ENCODE data around the gene DNAJC1. TPM values are rescaled to one million over a fixed set of nuclear protein-coding genes. Genes with fewer than 3 reads are reported as not detected.

DNAJC1 gene
- total RNA-seq, 1 experiment from 2014 or later = 35.0 TPM

DNA sequence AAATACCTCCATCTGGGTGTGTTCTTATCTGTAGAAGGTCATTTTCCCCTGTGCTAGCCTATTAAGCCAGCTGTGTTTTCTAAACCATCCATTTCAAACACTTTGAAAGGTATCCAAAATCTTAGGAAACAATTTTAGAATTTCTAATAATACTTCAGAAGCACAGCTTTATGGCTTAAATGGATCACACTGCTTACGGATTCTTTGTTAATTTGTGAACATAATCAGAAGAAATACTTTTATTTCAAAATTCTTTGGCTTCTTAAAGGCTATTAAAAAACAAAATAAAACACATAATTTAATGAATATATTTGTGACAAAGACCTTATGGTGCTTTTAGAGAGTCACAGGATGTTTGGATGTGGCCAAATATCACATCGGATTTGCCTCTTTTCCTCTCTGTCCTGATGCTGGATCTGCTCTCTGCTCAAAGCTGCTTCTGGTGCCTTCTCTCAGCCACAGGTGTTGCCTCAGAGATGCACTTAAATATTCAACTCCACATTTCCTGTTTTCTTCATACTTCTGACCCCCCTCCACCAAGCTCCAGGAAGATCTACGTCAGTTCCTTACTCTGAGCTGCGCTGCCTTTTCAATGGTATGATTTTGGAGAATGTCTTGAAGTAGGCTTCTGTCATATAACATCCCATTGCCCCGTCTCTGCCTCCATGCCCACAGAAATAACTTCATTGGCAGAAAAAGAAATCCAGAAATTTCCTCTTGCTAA is 238.9 kb downstream of the DNAJC1 start:
- no peak for DNase-seq (ENCODE audit: low read depth)

DNA sequence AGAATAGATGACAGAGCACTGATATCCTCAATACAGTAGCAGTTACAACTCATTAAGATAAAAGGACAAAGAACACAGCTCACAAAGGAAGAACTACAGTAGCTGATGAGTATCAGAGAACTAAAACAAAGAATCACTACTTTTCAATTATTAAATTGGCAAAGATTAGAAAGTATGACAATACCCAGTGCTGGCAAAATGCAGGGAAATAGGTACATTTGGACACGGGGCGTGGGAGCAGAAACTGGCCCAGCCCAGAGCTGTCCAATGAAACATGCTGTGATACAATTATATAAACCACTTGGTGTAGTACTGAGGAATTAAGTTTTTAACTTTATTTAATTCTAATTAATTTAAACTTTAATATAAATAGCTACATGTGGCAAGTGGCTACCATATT is 243.2 kb downstream of the DNAJC1 start:
- no peak for DNase-seq (ENCODE audit: low read depth)

DNA sequence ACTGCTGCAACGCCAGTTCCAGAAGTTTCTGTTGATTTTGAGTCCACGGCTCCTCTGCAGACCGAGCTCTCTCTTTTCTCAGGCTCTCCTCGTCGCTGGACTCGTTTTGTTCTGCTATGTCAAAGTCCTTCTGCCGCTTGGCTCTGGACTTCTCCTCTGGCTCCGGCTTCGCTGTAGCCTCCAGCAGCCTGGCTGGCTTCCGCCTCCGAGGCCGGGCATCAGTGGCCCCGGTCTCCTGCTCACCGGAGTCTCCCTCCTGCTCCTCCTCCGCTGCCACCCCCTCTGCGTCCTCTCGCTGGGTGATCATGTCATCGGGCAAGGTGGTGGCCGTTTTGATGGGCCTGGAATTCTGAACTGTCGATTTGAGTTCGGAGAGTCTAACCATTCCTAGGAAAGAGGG is 244.3 kb downstream of the DNAJC1 start:
- DNase-seq (ENCODE audit: low read depth) = no peak

DNA sequence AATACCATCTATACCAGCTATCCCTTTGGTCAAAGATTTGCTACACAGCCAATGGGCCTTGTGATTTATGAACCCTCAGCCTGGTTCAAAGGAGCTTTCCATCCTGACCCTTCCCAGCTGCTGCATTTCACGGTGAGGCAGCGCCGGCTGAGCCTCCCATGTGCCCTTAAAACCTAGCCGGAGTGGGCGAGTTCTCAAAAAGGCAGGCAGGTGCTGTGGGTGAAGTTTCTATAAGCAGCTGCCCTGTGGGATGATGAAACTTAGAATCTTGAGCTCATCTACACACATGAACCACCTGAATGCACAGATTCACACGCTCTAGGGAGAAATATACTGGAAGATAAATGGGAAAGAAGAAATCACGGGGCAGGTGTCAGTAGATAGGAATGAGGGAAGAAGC is 244.8 kb downstream of the DNAJC1 start:
- DNase-seq (ENCODE audit: low read depth) = no peak

DNA sequence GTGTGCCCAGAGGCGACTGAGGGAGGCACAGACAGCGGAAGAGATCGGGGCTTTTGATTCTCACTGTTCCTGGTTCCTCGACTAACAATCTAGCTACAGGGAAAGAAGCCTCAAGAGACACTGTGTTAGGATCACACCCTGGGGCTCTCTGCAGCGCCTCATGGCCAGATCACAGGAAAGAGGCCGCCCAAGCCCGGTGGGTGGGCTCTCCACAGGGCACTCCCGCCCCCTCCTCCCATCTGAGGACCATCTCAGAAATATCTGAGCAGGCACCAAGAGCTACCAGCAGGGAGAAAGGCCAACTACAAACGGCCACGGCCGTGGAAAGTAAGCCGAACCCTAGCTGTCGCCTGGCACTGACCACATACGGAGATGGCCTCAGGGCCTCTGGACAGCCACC is 245.3 kb downstream of the DNAJC1 start:
- no peak for DNase-seq (ENCODE audit: low read depth)

DNA sequence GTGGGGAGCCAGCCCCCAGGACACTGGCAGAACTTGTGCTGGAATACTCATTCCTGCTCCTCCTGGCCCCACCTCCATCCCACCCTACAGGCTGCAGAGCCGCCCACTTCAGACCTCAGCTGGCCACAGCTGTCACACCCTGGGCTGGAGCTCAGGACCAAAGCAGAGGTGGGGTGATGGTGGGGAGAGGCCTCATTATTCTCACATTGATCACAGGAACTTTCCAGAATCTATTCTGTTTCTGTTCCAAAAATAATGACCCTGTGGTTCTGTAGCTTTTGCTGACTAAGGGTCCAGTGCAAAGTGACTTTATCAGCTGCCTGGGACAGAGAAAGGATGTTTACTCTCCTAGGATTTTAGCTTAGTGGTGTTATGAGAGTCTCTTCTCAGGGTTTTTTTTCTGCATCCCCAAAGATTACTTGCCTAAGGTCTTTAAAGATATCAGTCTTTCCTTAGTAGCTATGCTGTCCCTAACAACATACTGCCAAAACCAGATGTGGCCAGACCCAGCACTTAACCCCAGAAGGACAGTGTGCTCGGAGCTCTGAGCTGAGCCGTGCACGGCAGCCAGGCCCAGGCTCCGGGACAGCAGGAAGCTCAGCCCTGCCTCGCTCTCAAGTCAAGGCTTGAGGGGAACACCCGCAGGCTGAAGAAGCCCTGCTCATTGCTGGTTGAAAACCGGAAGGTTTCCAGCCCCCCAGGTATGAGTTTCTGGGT is 246.2 kb downstream of the DNAJC1 start:
- no peak for DNase-seq (ENCODE audit: low read depth)

DNA sequence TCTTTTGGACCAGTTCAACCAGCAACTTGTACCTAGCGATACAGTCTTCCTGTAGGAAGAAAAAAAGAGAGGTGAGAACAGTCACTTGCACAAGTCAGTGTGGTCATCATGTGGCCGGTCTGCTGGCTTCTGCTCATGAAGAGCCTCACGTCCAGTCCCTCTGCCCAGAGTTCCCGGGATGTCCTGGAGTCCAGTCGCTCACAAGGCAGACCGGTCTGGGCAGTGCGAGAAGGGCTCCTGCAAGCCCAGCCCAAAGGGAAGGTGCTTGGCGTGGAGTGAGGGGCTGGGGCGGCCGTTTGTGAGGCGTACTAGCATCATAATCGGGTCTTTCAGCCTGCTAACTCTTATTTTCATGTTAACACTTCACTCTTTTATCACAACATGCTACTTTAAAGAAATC is 246.8 kb downstream of the DNAJC1 start:
- no peak for DNase-seq (ENCODE audit: low read depth)

DNA sequence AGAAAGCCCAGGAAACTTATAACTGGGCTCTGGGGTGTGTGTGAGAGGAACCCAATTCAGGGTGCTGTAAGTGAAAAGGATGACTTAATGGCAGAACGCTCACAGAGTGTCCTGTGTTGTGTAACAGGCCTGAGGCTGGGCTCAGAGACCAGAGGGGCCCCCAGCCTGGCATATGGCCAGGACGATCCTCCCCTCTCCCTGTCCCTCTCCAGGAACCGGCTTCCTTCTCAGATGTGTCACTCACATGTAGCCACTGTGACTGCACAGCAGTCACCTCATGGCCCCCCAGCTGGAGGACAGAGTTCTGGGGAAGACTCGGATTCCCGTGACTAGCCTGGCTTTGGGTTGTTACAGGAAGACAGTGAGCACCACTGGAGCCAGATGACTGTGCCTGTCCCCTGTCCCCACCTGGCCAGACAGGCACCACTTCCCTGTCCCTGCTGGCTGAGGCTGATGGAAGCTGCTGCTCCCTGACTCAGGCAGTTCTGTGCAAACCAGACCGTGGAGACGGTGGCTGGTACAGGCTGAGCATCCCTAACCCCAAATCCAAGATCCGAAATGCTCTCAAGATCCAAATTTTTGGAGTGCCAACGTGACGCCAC is 249.0 kb downstream of the DNAJC1 start:
- DNase-seq (ENCODE audit: low read depth) = no peak

DNA sequence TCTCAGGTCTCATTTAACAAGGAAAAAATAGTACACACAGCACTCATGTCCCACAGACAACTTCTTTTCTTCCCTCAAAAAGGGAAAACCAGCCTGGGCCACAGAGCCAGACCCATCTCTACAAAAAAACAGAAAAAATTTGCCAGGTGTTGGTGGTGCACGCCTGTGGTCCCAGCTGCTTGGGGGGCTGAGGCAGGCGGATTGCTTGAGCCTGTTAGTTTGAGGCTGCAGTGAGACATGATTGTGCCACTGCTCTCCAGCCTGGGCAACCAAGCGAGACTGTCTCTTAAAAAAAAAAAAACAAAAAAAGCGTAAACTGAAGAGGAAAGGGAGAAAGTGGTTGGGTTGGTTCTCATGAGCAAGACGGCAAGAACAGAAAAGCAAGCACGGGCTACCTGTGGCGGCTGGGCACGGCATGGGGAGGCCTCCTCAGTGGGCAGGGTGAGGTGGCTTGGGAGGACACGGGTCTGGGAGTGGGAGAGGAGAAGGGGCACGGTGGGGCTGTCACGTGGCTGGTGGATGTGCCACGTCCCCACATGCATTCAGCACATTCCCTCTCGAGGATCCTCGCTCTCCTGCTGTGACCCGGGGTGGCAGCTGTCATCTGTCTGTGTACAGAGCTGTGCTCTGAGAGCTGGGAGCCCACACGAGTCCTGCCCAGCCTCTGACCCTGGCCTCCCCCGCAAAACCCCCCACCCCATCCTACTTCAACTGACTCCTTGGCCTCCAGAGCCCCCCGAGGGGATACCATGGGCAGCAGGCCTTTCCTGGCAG is 249.8 kb downstream of the DNAJC1 start:
- no peak for DNase-seq (ENCODE audit: low read depth)

DNA sequence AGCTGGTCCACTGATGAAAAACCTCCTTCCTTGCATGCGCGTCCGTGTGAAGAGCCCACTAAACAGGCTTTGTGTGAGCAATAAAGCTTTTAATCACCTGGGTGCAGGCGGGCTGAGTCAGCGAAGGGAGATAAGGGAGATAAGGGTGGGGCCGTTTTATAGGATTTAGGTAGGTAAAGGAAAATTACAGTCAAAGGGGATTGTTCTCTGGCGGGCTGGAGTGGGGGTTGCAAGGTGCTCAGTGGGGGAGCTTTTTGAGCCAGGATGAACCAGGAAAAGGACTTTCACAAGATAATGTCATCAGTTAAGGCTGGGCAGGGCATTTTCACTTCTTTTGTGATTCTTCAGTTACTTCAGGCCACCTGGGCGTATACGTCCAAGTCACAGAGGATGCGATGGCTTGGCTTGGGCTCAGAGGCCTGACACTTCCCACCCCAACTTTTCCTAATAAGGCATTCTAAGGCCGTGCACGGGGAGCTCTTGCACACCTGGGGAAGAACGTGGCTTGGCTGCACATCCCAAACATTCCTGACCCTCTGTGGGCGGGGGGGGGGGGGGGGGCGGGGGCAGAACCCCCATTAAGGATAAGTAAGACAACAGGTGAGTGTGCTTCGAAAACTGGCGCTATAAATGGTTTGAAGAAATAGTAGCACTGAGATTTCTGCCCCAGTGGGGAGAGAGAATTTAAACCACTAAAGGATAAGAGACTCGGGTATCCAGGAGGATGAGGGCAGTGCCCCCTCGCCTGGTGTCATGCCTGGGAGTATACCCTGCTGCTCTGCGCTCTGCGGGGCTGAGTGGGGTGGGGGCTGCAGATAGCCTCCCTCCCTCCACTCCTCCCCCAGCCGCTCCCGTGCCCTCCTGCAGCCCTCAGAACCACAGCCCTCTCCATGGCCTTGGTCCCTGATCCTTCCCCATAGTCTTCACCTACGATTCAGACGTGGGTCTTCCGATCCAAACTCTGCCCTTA is 251.9 kb downstream of the DNAJC1 start:
- DNase-seq (ENCODE audit: low read depth) = no peak

DNA sequence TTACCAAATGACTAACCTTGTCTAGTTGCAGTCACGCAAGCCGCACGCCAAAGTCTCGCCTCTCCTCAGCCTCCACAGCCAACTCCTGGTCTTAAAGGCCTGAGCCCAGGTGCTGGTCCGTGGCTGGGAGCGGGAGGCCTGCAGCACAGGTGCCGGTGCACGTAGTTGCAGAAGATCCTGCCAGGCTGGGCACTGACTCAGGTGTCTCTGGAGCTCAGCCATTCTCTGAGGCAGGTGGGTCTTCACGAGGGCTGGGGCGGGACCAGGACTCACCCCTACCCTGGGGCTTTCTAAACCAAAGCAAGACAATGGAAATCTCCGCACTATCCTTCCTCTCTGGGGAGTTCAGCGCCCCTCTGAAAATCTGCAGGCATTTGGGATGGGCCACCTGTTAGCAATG is 253.1 kb downstream of the DNAJC1 start:
- DNase-seq (ENCODE audit: low read depth) = no peak

DNA sequence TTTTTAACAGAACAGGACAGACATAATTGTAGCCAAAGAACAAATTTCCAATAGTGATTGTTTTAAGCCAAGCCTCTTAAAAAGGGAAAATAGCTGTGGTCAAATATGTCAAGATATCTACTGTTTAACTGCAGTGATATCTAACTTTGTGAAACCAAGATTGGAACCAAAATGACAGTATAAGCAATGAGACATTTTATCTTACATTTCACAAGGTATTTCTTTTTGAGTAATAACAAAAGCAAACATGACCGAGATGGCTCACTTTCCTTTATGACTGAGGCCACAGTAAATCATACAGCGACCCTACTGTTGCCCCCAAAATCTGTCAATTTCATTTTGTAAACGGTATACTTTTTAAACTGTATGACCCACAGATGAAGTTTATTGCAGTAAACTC is 253.7 kb downstream of the DNAJC1 start:
- DNase-seq (ENCODE audit: low read depth) = no peak

DNA sequence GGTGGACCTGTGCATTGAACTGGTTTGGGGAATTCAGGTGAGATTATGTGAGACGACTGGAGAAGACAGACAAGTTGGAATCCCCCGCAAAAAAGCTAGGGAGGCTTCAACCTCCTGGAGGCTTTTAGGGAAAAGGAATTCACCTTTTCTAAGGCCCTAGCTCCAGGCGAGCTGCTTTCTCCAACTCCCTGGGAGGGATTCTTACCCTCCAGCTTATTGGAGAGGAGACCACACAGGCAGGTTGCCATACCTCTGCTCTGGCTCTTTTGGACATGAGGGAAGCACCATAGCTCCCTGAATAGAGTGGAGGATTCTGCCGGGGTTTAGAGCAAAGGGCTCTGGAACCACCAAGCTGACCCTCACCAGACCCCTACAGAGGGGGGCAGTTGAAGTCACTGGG is 255.7 kb downstream of the DNAJC1 start:
- no peak for DNase-seq (ENCODE audit: low read depth)

DNA sequence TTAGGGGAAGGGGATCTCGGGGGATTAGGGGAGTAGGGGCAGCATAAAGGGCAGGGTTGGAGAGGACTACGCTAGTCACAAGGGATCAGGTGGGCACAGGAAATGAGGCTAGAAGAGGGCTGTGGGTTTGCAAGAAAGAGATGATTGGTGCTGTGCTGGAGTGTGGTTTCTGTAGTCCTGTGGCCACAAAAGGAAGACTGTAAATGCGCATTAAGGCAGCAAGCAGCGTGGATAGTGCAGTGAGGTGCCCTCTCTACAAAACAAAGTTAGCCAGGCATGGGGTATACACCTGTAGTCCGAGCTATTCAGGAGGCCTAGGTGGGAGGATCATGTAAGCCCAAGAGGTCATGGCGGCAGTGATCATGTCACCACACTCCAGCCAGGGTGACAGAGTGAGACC is 257.4 kb downstream of the DNAJC1 start:
- no peak for DNase-seq (ENCODE audit: low read depth)

DNA sequence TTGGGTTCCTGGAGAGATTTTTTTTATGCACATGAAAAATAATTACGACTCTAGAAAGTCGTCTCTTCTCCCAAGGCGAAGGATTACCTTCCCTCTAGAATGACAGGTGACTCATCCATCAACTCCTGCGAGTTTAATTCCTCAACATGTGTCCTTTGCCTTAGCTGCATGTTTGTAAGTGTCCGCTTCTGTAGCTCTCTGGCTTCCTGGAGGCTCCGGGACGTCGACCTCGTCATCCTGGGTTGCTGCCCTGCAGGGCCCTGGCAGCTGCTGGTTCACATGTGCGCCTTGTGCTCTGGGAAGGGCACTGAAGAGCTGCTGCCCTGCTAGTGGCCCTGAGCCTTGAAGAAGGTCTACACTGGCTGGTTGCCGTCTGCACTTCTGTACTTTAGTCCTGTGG is 259.3 kb downstream of the DNAJC1 start:
- no peak for DNase-seq (ENCODE audit: low read depth)

DNA sequence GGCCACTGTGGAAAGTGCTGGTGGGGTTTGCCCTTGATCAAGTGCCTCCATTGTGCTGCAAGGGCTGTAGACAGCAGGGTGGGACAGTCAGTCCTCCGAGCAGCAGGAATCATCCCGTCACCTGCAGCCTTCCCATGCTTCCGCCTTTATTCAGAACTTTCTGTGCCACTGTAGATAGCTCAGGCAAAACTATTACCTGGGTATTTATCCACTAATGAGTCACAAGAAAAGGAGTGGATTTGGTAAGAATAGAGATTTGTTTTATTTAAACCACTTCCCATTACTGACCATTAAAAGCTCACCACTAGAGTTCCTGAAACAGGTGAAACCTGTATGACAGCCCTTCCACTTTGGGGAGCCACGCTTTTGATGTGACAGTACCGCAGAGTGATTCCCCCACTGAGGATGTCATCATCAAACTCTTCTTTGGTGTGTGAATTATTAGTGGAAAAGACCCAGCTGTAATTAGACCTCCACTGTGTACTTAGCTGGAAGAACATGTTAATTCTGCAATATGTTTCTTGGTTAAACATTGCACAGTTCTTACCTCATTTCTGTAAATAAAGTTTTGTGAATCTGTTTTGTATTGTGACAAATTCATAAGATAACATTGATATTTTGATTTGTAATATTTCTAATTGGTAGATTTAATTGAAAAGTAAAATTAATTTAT is 260.7 kb downstream of the DNAJC1 start:
- no peak for DNase-seq (ENCODE audit: low read depth)

DNA sequence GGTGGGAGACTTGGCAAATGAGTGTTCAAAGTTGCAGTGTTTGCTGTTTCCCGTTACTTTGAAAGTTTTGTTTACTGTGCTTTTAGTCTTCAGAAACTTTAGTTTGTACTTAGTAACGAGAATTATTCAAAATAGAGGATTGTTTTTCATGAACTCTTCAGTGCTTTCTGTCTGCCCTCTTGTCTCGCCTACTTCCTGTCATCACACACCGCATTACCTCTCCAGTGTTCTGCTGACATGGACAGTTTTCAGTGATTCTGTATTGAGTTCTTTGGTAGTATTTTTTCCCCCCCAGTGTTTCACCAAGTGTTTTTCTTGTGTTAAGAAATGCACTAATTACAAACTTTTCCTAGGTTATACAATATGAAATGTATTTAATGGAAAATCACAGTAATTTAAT is 262.5 kb downstream of the DNAJC1 start:
- no peak for DNase-seq (ENCODE audit: low read depth)

DNA sequence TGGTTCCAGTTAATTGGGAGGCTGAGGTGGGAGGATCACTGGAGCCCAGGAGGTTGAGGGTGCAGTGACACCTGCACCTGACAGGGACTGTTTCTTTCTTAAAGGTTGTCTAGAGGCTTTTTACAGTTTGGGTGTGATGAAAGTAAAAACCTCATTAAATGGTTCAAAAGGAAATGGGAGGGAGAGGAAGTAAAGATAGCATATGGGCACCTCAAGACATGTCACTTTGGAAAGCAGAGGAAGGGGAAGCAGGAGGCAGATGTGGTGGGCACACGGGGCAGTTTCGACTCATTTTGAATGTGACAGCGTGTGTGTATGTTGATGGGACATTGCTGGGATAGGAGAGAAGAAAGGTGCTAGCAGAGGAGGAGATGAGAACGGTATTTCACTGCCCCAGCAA is 266.4 kb downstream of the DNAJC1 start:
- DNase-seq (ENCODE audit: low read depth) = no peak

DNA sequence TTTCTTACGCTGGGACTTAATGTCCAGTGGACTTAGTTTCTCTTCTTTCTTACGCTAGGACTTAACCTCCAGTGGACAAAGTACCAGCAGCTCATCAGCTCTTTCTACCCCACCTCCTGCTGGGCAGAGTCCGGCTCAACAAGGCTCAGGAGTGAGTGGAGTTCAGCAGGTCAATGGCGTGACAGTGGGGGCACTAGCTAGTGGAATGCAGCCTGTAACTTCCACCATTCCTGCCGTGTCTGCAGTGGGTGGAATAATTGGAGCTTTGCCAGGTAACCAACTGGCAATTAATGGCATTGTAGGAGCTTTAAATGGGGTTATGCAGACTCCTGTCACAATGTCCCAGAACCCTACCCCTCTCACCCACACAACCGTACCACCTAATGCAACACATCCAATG is 269.8 kb downstream of the DNAJC1 start:
- no peak for DNase-seq (ENCODE audit: low read depth)

DNA sequence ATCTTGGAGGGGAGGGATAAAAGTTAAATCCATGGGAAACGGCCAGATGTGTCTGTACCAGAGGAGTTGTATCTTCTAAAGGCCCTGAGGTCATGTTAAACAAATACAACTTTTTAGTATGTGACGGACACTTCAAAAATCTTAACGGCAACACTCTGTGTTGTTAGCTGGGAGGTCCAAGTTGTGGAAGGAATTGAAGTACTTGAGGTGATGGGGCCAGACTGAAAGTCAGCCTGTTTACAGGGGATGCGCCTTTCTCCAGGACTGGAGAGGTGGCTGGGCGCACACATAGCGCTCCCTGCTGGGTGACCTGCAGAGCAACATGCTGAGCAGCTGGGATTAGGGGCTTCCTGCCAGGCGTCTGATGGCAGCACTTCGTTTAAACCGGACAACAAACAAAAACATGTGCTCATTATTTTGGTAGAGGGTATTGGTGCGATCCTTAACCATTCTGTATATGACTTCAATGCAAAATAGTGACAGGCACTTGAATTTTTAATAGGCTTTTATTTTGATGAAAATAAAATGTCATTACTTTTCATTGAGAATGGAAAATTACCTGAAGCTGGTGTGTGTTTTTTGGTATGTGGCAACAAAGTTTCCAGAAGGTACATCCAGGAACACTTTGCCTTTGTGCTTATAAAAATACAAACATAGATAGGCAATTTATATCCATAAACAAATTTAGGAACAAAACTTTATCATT is 271.3 kb downstream of the DNAJC1 start:
- DNase-seq (ENCODE audit: low read depth) = peak; percentile 68

Data from Daoy (cell line).